GM19397 (cell line): ENCODE measurements around the gene PPFIA4.
A peak's percentile ranks its signal among the peaks of the same experiment; 100 is the strongest.
"Not testable (repeated sequence)": the region's sequence is repeated elsewhere in the genome, so short reads cannot be mapped to it uniquely, and the experiment has no call there.

ENCODE experiments used
- ATAC-seq: cut with Tn5 transposase; IDR thresholded peaks from one replicate; pipeline ENCODE4 v1.9.1; 2021; ENCODE audit warnings: mild to moderate bottlenecking, moderate library complexity; ENCODE audit not compliant: unreplicated experiment

Gene PPFIA4

GRCh38 chr1:203011582-203011981 lies 14.7 kb upstream of the PPFIA4 start:
- ATAC-seq: no peak

- ATAC-seq: no peak
Measured at GRCh38 chr1:203017061-203017460, 9.2 kb upstream of the PPFIA4 start.

- ATAC-seq: no peak
Measured at GRCh38 chr1:203017692-203018091, 8.6 kb upstream of the PPFIA4 start.

- ATAC-seq: not testable (repeated sequence)
Measured at GRCh38 chr1:203022855-203023254, 3.4 kb upstream of the PPFIA4 start.

- no peak for ATAC-seq
Measured at GRCh38 chr1:203025686-203026030, 633 bp upstream of the PPFIA4 start.

GRCh38 chr1:203026666-203027663 lies 674 bp downstream of the PPFIA4 start:
- peak; percentile 11 for ATAC-seq

GRCh38 chr1:203028067-203028783 lies 1.9 kb downstream of the PPFIA4 start:
- no peak for ATAC-seq

- no peak for ATAC-seq
Measured at GRCh38 chr1:203028784-203029553, 2.7 kb downstream of the PPFIA4 start.

GRCh38 chr1:203031467-203031866 lies 5.2 kb downstream of the PPFIA4 start:
- ATAC-seq: no peak

- no peak for ATAC-seq
Measured at GRCh38 chr1:203033287-203033686, 7.0 kb downstream of the PPFIA4 start.

GRCh38 chr1:203033917-203034316 lies 7.6 kb downstream of the PPFIA4 start:
- no peak for ATAC-seq

GRCh38 chr1:203034422-203035110 lies 8.3 kb downstream of the PPFIA4 start:
- no peak for ATAC-seq

GRCh38 chr1:203035111-203036000 lies 9.1 kb downstream of the PPFIA4 start:
- ATAC-seq: no peak

- no peak for ATAC-seq
Measured at GRCh38 chr1:203036135-203036534, 9.8 kb downstream of the PPFIA4 start.

GRCh38 chr1:203036537-203036936 lies 10.2 kb downstream of the PPFIA4 start:
- ATAC-seq: no peak

- no peak for ATAC-seq
Measured at GRCh38 chr1:203037509-203038190, 11.4 kb downstream of the PPFIA4 start.

GRCh38 chr1:203038217-203038741 lies 12.0 kb downstream of the PPFIA4 start:
- ATAC-seq: no peak

GRCh38 chr1:203038891-203039608 lies 12.8 kb downstream of the PPFIA4 start:
- no peak for ATAC-seq
